ENCODE measurements around the gene ESPN.
A peak's percentile ranks its signal among the peaks of the same experiment; 100 is the strongest.

Gene ESPN

GRCh38 chr1:6419804-6420453 lies 4.6 kb upstream of the ESPN start, which contains the start of gene HES2 (continued):
- TF ChIP-seq ZFP3 (tag by site-specific recombination; IDR thresholded peaks at IDR 0.05; ENCODE audit: low read depth) (no peak), ZIC2 (tag by site-specific recombination; IDR thresholded peaks at IDR 0.05) (peak; percentile 78), ZNF530 (tag by site-specific recombination; IDR thresholded peaks at IDR 0.05; ENCODE audit: low read depth) (no peak), GLI4 (tag by site-specific recombination; IDR thresholded peaks at IDR 0.05) (no peak), ZNF843 (tag by site-specific recombination; IDR thresholded peaks at IDR 0.05) (no peak), ZNF571 (tag by site-specific recombination; IDR thresholded peaks at IDR 0.05) (no peak), ZNF354C (tag by site-specific recombination; IDR thresholded peaks at IDR 0.05; ENCODE audit: borderline replicate concordance, low read depth) (no peak), ZNF677 (tag by site-specific recombination; IDR thresholded peaks at IDR 0.05) (no peak), ZNF335 (tag by site-specific recombination; conservative IDR thresholded peaks at IDR 0.05) (peak; percentile 94), KLF10 (tag by site-specific recombination; IDR thresholded peaks at IDR 0.05) (no peak), GLIS2 (tag by site-specific recombination; IDR thresholded peaks at IDR 0.05) (peak; percentile 89), ZBTB20 (tag by site-specific recombination; IDR thresholded peaks at IDR 0.05) (no peak), ZNF624 (tag by site-specific recombination; IDR thresholded peaks at IDR 0.05) (no peak), ZBTB7A (tag by site-specific recombination; IDR thresholded peaks at IDR 0.05; ENCODE audit: low read depth) (no peak), ZNF544 (tag by site-specific recombination; IDR thresholded peaks at IDR 0.05) (no peak), ZNF792 (tag by site-specific recombination; IDR thresholded peaks at IDR 0.05) (no peak), ZNF23 (tag by site-specific recombination; IDR thresholded peaks at IDR 0.05; ENCODE audit: borderline replicate concordance) (no peak), KLF1 (tag by site-specific recombination; IDR thresholded peaks at IDR 0.05) (peak; percentile 91), ZNF311 (tag by site-specific recombination; IDR thresholded peaks at IDR 0.05; ENCODE audit: borderline replicate concordance) (no peak), ZNF777 (tag by site-specific recombination; IDR thresholded peaks at IDR 0.05; ENCODE audit: borderline replicate concordance) (no peak), ZBTB10 (tag by site-specific recombination; IDR thresholded peaks at IDR 0.05) (0 out of 2 replicates have a peak, but pooled peaks have one; percentile 38)
- TF ChIP-seq, protein P1, sequence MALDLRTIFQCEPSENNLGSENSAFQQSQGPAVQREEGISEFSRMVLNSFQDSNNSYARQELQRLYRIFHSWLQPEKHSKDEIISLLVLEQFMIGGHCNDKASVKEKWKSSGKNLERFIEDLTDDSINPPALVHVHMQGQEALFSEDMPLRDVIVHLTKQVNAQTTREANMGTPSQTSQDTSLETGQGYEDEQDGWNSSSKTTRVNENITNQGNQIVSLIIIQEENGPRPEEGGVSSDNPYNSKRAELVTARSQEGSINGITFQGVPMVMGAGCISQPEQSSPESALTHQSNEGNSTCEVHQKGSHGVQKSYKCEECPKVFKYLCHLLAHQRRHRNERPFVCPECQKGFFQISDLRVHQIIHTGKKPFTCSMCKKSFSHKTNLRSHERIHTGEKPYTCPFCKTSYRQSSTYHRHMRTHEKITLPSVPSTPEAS (tag by site-specific recombination; IDR thresholded peaks at IDR 0.05), result no peak
- TF ChIP-seq, protein P2, sequence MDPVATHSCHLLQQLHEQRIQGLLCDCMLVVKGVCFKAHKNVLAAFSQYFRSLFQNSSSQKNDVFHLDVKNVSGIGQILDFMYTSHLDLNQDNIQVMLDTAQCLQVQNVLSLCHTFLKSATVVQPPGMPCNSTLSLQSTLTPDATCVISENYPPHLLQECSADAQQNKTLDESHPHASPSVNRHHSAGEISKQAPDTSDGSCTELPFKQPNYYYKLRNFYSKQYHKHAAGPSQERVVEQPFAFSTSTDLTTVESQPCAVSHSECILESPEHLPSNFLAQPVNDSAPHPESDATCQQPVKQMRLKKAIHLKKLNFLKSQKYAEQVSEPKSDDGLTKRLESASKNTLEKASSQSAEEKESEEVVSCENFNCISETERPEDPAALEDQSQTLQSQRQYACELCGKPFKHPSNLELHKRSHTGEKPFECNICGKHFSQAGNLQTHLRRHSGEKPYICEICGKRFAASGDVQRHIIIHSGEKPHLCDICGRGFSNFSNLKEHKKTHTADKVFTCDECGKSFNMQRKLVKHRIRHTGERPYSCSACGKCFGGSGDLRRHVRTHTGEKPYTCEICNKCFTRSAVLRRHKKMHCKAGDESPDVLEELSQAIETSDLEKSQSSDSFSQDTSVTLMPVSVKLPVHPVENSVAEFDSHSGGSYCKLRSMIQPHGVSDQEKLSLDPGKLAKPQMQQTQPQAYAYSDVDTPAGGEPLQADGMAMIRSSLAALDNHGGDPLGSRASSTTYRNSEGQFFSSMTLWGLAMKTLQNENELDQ (tag by site-specific recombination; IDR thresholded peaks at IDR 0.05; ENCODE audit: low read depth), result no peak
- TF ChIP-seq, protein P3, sequence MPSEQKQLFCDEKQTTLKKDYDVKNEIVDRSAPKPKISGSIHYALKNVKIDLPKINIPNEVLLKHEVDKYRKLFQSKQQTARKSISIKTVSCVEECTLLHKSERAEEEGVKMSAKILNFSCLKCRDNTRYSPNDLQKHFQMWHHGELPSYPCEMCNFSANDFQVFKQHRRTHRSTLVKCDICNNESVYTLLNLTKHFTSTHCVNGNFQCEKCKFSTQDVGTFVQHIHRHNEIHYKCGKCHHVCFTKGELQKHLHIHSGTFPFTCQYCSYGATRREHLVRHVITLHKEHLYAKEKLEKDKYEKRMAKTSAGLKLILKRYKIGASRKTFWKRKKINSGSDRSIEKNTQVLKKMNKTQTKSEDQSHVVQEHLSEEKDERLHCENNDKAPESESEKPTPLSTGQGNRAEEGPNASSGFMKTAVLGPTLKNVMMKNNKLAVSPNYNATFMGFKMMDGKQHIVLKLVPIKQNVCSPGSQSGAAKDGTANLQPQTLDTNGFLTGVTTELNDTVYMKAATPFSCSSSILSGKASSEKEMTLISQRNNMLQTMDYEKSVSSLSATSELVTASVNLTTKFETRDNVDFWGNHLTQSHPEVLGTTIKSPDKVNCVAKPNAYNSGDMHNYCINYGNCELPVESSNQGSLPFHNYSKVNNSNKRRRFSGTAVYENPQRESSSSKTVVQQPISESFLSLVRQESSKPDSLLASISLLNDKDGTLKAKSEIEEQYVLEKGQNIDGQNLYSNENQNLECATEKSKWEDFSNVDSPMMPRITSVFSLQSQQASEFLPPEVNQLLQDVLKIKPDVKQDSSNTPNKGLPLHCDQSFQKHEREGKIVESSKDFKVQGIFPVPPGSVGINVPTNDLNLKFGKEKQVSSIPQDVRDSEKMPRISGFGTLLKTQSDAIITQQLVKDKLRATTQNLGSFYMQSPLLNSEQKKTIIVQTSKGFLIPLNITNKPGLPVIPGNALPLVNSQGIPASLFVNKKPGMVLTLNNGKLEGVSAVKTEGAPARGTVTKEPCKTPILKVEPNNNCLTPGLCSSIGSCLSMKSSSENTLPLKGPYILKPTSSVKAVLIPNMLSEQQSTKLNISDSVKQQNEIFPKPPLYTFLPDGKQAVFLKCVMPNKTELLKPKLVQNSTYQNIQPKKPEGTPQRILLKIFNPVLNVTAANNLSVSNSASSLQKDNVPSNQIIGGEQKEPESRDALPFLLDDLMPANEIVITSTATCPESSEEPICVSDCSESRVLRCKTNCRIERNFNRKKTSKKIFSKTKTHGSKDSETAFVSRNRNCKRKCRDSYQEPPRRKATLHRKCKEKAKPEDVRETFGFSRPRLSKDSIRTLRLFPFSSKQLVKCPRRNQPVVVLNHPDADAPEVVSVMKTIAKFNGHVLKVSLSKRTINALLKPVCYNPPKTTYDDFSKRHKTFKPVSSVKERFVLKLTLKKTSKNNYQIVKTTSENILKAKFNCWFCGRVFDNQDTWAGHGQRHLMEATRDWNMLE (tag by site-specific recombination; conservative IDR thresholded peaks at IDR 0.05; ENCODE audit: low read depth), result no peak
- TF ChIP-seq, protein P4, sequence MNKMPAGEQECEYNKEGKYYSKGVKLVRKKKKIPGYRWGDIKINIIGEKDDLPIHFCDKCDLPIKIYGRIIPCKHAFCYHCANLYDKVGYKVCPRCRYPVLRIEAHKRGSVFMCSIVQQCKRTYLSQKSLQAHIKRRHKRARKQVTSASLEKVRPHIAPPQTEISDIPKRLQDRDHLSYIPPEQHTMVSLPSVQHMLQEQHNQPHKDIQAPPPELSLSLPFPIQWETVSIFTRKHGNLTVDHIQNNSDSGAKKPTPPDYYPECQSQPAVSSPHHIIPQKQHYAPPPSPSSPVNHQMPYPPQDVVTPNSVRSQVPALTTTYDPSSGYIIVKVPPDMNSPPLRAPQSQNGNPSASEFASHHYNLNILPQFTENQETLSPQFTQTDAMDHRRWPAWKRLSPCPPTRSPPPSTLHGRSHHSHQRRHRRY (tag by site-specific recombination; IDR thresholded peaks at IDR 0.05), result no peak
